SK-N-MC (cell line): Measurements from ENCODE around the gene THEMIS2.

Experiments
- DNase-seq: peaks from one replicate; pipeline ENCODE4 v3.0.0-alpha.2; 2011; ENCODE audit warnings: low read depth, low spot score
- H3K27ac ChIP-seq: fragments of 200-600 bp; sonication (generic); 2 replicates; pipeline ENCODE4 v1.5.1; 2016; ENCODE audit warnings: mixed run types
- H3K36me3 ChIP-seq: fragments of 200-600 bp; sonication (generic); 2 replicates; pipeline ENCODE4 v1.6.1; 2017; ENCODE audit warnings: antibody characterized with exemption, low read length, mixed read lengths; ENCODE audit not compliant: insufficient read depth
- H3K4me3 ChIP-seq: fragments of 200-600 bp; sonication (generic); 2 replicates; pipeline ENCODE4 v1.5.1; 2016
- H3K9ac ChIP-seq: fragments of 200-600 bp; sonication (generic); 2 replicates; pipeline ENCODE4 v1.8.0; 2017; ENCODE audit warnings: mixed run types, mixed read lengths; ENCODE audit not compliant: insufficient read length
- H3K9me3 ChIP-seq: fragments of 200-600 bp; sonication (generic); 2 replicates; pipeline ENCODE4 v1.6.1; 2017; ENCODE audit warnings: low read depth, mild to moderate bottlenecking, antibody characterized with exemption, low read length, moderate library complexity, mixed read lengths
- EZH2 ChIP-seq: fragments of 200-600 bp; sonication (generic); IDR thresholded peaks from one replicate; pipeline ENCODE4 v1.6.1; 2017; ENCODE audit warnings: antibody characterized with exemption
- FOXP2 ChIP-seq: optimal IDR thresholded peaks from 2 replicates; pipeline ENCODE3; 2011; ENCODE audit warnings: mild to moderate bottlenecking, moderate library complexity; ENCODE audit not compliant: insufficient read depth; ENCODE audit errors: extremely low read length, control extremely low read depth
- POLR2AphosphoS5 ChIP-seq: IDR thresholded peaks from 2 replicates; pipeline ENCODE4 v1.6.1; 2012; ENCODE audit warnings: mild to moderate bottlenecking, low read depth, low read length, borderline replicate concordance

Gene THEMIS2

GRCh38 chr1:27928216-27928954 is 56.0 kb downstream of the THEMIS2 start:
- no peak overlapping the region for H3K9ac ChIP-seq
- TF ChIP-seq FOXP2 (no peak), EZH2 (no peak), POLR2AphosphoS5 (no peak)
- no peaks in the 10 kb centered on the region for H3K9me3 ChIP-seq
- no peak overlapping the region for H3K4me3 ChIP-seq
- no peaks in the 10 kb centered on the region for H3K36me3 ChIP-seq
- no peak overlapping the region for H3K27ac ChIP-seq
- DNase-seq: no peak

GRCh38 chr1:27931184-27931583 is 58.8 kb downstream of the THEMIS2 start:
- no peaks in the 10 kb centered on the region for H3K9me3 ChIP-seq
- TF ChIP-seq EZH2 (no peak), POLR2AphosphoS5 (no peak), FOXP2 (no peak)
- no peak overlapping the region for H3K4me3 ChIP-seq
- no peaks in the 10 kb centered on the region for H3K36me3 ChIP-seq
- H3K27ac ChIP-seq: no peak overlapping the region
- H3K9ac ChIP-seq: no peak overlapping the region
- DNase-seq: no peak

GRCh38 chr1:27931759-27932158 is 59.4 kb downstream of the THEMIS2 start:
- Histone ChIP-seq H3K36me3 (no peaks in the 10 kb centered on the region), H3K27ac (no peak overlapping the region), H3K4me3 (no peak overlapping the region), H3K9ac (no peak overlapping the region), H3K9me3 (no peaks in the 10 kb centered on the region)
- DNase-seq: no peak
- TF ChIP-seq EZH2 (no peak), FOXP2 (no peak), POLR2AphosphoS5 (no peak)

GRCh38 chr1:27934818-27935549 is 62.6 kb downstream of the THEMIS2 start, which contains the start of gene SMPDL3B:
TSS of gene SMPDL3B (plus strand) at chr1:27935000. CDS start at chr1:27935184, 184 bp downstream.
- Histone ChIP-seq H3K36me3 (no peaks in the 10 kb centered on the region), H3K27ac (no peak within 1 kb of the TSS), H3K4me3 (no peak within 1 kb of the TSS), H3K9me3 (no peaks in the 10 kb centered on the region), H3K9ac (peak within 1 kb of the TSS; percentile 5)
- no peak for DNase-seq
- TF ChIP-seq FOXP2 (no peak), EZH2 (no peak), POLR2AphosphoS5 (no peak)

- no peak for DNase-seq
- Histone ChIP-seq H3K9ac (no peak overlapping the region), H3K36me3 (no peaks in the 10 kb centered on the region), H3K9me3 (no peaks in the 10 kb centered on the region), H3K27ac (no peak overlapping the region), H3K4me3 (no peak overlapping the region)
- TF ChIP-seq FOXP2: no peak
- no peak for TF ChIP-seq EZH2
- TF ChIP-seq POLR2AphosphoS5: no peak
These were observed 63.4 kb downstream of the THEMIS2 start for GRCh38 chr1:27935721-27936120.
